ENCODE results near the gene RHEB. TPM values are rescaled to one million over a fixed set of nuclear protein-coding genes. Genes with fewer than 3 reads are reported as not detected.

RHEB gene
- total RNA-seq, 1 donor from 2014 or later, result 143 TPM

GRCh38 chr7:151438864-151439601, 80.7 kb downstream of the RHEB start:
- Mint-ChIP-seq H3K4me3 (ENCODE audit: unreplicated experiment) (no peak overlapping the region), H3K36me3 (ENCODE audit: low read depth, unreplicated experiment) (peaks cover 2% of the 10 kb centered on the region), H3K9me3 (ENCODE audit: unreplicated experiment) (peaks cover 3% of the 10 kb centered on the region), H3K27me3 (ENCODE audit: low read depth, unreplicated experiment) (peaks cover 48% of the 10 kb centered on the region), H3K4me1 (ENCODE audit: low read depth, unreplicated experiment) (peaks cover 12% of the 10 kb centered on the region), H3K27ac (ENCODE audit: unreplicated experiment) (no peak overlapping the region)
- DNase-seq (ENCODE audit: low read depth), result no peak
- no peaks in the 10 kb centered on the region for H3K79me2 ChIP-seq (ENCODE audit: insufficient read depth, low read length)
- no peak for FAIRE-seq
- H3K4me1 ChIP-seq (ENCODE audit: insufficient read depth, low read length), result peaks cover 11% of the 10 kb centered on the region
- no peaks in the 10 kb centered on the region for H3K9me3 ChIP-seq (ENCODE audit: insufficient read depth, low read depth, low read length)
- no peak overlapping the region for H2AFZ ChIP-seq (ENCODE audit: low read depth, low read length)
- no peak overlapping the region for H3K9ac ChIP-seq (ENCODE audit: low read length)
- H3K4me3 ChIP-seq (ENCODE audit: insufficient read depth, low read depth, low read length), result no peak overlapping the region
- H3K4me2 ChIP-seq (ENCODE audit: low read length), result peak overlapping the region; percentile 78
- H3K27ac ChIP-seq (ENCODE audit: low read depth, low read length), result no peak overlapping the region
- TF ChIP-seq CTCF (IDR thresholded peaks at IDR 0.05; ENCODE audit: insufficient read depth, low read depth, low read length), result no peak
- no peaks in the 10 kb centered on the region for H3K36me3 ChIP-seq (ENCODE audit: insufficient read depth, low read length)
- peaks cover 8% of the 10 kb centered on the region for H3K27me3 ChIP-seq (ENCODE audit: insufficient read depth, low read length)
- H4K20me1 ChIP-seq (ENCODE audit: insufficient read depth, low read length), result no peaks in the 10 kb centered on the region

- Histone ChIP-seq H3K79me2 (ENCODE audit: insufficient read depth, low read length) (no peaks in the 10 kb centered on the region), H3K4me2 (ENCODE audit: low read length) (no peak overlapping the region), H3K27me3 (ENCODE audit: insufficient read depth, low read length) (peaks cover 8% of the 10 kb centered on the region), H4K20me1 (ENCODE audit: insufficient read depth, low read length) (no peaks in the 10 kb centered on the region), H2AFZ (ENCODE audit: low read depth, low read length) (no peak overlapping the region), H3K4me3 (ENCODE audit: insufficient read depth, low read depth, low read length) (no peak overlapping the region), H3K4me1 (ENCODE audit: insufficient read depth, low read length) (peaks cover 11% of the 10 kb centered on the region), H3K27ac (ENCODE audit: low read depth, low read length) (no peak overlapping the region), H3K9ac (ENCODE audit: low read length) (no peak overlapping the region), H3K36me3 (ENCODE audit: insufficient read depth, low read length) (no peaks in the 10 kb centered on the region), H3K9me3 (ENCODE audit: insufficient read depth, low read depth, low read length) (no peaks in the 10 kb centered on the region)
- FAIRE-seq (no peak), DNase-seq (ENCODE audit: low read depth) (no peak)
- Mint-ChIP-seq H3K27ac (ENCODE audit: unreplicated experiment) (no peak overlapping the region), H3K27me3 (ENCODE audit: low read depth, unreplicated experiment) (peaks cover 47% of the 10 kb centered on the region), H3K4me1 (ENCODE audit: low read depth, unreplicated experiment) (peaks cover 12% of the 10 kb centered on the region), H3K36me3 (ENCODE audit: low read depth, unreplicated experiment) (peaks cover 2% of the 10 kb centered on the region), H3K9me3 (ENCODE audit: unreplicated experiment) (peaks cover 3% of the 10 kb centered on the region), H3K4me3 (ENCODE audit: unreplicated experiment) (no peak overlapping the region)
- TF ChIP-seq CTCF (IDR thresholded peaks at IDR 0.05; ENCODE audit: insufficient read depth, low read depth, low read length), result no peak
- TF ChIP-seq EZH2 (IDR thresholded peaks at IDR 0.05; ENCODE audit: insufficient read depth, low read length), result no peak
These were observed 81.7 kb downstream of the RHEB start for GRCh38 chr7:151437866-151438516.

GRCh38 chr7:151437159-151437553, 82.5 kb downstream of the RHEB start:
- H3K4me3 Mint-ChIP-seq (ENCODE audit: unreplicated experiment), result no peak overlapping the region
- H3K9ac ChIP-seq (ENCODE audit: low read length), result no peak overlapping the region
- H4K20me1 ChIP-seq (ENCODE audit: insufficient read depth, low read length), result no peaks in the 10 kb centered on the region
- H3K27me3 Mint-ChIP-seq (ENCODE audit: low read depth, unreplicated experiment), result peaks cover 47% of the 10 kb centered on the region
- no peak overlapping the region for H2AFZ ChIP-seq (ENCODE audit: low read depth, low read length)
- H3K4me1 ChIP-seq (ENCODE audit: insufficient read depth, low read length), result peaks cover 11% of the 10 kb centered on the region
- FAIRE-seq, result no peak
- H3K36me3 Mint-ChIP-seq (ENCODE audit: low read depth, unreplicated experiment), result peaks cover 2% of the 10 kb centered on the region
- H3K9me3 Mint-ChIP-seq (ENCODE audit: unreplicated experiment), result peaks cover 3% of the 10 kb centered on the region
- no peaks in the 10 kb centered on the region for H3K9me3 ChIP-seq (ENCODE audit: insufficient read depth, low read depth, low read length)
- H3K27me3 ChIP-seq (ENCODE audit: insufficient read depth, low read length), result peaks cover 8% of the 10 kb centered on the region
- H3K4me3 ChIP-seq (ENCODE audit: insufficient read depth, low read depth, low read length), result no peak overlapping the region
- H3K36me3 ChIP-seq (ENCODE audit: insufficient read depth, low read length), result no peaks in the 10 kb centered on the region
- H3K27ac ChIP-seq (ENCODE audit: low read depth, low read length), result no peak overlapping the region
- no peak overlapping the region for H3K4me2 ChIP-seq (ENCODE audit: low read length)
- no peaks in the 10 kb centered on the region for H3K79me2 ChIP-seq (ENCODE audit: insufficient read depth, low read length)
- DNase-seq (ENCODE audit: low read depth), result no peak
- H3K4me1 Mint-ChIP-seq (ENCODE audit: low read depth, unreplicated experiment), result peaks cover 12% of the 10 kb centered on the region
- TF ChIP-seq CTCF (IDR thresholded peaks at IDR 0.05; ENCODE audit: insufficient read depth, low read depth, low read length) (no peak), EZH2 (IDR thresholded peaks at IDR 0.05; ENCODE audit: insufficient read depth, low read length) (no peak)
- H3K27ac Mint-ChIP-seq (ENCODE audit: unreplicated experiment), result no peak overlapping the region

All from astrocyte (in vitro differentiated cells and primary cell).